HG03097 (cell line): Measurements from ENCODE around the gene MYL4.

Experiments
- ATAC-seq: cut with Tn5 transposase; IDR thresholded peaks from one replicate; pipeline ENCODE4 v1.9.1; 2021; ENCODE audit not compliant: unreplicated experiment, low FRiP score

The MYL4 gene

DNA sequence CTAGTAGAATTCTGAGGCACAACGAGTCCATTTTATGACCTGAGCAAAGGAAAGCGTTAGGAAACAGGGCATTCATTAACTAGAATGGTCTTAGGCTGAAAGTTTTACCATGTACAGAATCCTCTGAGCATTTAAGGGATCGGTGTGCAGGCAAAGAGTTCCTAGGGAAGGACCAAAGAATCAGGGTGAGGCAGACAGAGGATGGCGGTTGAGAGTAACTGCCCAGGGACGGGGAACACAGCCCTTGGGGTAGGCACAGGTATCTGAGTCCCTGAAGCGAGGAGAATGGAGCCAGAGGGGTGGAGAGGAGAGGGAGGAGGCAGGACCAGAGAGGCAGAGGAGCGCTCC lies 30.4 kb downstream of the MYL4 start:
- no peak for ATAC-seq

- no peak for ATAC-seq
Observed at GRCh38 chr17:47239967-47240651, 31.0 kb downstream of the MYL4 start.

GRCh38 chr17:47240806-47241205 lies 31.7 kb downstream of the MYL4 start:
- ATAC-seq, result no peak

- ATAC-seq, result no peak
Observed at GRCh38 chr17:47242648-47243047, 33.5 kb downstream of the MYL4 start.

DNA sequence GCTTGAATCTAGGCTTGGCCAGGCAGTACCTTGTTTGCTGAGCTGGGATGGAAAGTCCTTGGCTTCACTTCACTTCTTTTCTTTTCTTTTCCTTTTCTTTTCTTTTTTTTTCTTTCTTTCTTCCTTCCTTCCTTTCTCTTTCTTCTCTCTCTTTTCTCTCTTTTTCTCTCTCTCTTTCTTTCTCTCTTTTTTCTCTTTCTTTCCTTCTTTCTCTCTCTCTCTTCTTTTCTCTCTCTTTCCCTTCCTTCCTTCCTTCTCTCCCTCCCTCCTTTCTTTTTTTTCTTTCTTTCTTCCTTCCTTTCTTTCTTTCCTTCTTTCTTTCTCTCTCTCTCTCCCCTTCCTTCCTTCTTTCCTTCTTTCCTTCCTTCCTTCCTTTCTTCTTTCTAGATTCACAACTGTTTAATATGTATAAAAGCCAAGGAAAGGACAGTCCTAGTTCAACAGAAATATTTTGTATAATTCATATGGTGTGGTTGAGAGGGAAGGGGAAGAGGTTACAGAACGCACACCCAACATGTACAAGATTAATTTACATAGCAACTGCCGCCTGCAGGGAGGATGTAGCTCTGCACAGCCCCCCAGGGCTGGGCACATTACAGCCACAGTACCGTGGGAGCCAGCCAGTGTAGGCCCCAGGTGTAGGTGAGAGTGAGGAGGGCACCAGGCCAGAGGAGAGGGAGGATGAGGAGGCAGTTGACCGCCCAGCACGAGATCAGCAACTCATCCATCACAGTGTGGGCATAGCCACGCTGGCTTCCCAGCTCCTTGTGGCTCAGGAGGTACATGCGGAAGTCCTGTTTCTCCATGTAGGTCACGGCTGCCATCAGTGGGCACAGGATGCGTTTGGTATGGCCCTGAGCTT lies 34.8 kb downstream of the MYL4 start:
- no peak for ATAC-seq

- no peak for ATAC-seq
Observed at GRCh38 chr17:47244697-47245096, 35.5 kb downstream of the MYL4 start.

DNA sequence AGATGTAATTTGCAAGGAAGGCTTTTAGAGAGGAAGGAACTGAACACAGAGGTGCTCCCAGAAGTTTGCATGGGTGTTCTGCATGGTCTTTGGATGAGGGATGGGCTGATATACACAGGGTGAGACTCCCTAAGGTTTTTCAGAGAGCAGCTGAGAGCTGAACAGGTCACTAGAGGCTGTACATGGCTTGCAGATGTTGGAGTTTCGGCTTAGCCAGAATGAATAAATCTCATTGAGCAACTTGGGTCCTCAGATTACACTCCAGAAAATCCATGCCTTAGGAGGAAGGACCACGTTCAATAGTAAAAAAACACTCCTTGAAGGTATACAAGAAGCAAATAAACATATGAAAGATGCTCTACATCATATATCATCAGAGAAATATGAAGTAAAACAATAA lies 37.0 kb downstream of the MYL4 start:
- ATAC-seq, result no peak

DNA sequence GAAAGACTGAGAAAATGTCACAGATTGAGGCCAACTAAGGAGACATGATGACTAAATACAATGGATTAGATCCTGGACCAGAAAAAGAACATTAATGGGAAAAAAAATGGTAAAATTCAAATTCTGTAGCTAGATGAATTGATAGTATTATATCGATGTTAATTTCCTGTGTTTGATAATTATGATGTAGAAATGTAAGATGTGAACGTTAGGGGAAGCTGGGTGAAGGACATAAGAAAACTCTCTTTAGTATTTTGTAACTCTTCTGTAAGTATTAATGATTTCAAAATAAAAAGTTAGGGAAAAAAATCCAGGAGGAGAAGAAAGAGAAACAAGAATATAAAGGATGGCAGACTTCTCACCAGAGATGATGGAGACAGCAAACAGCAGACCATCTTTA lies 41.7 kb downstream of the MYL4 start:
- ATAC-seq, result no peak

DNA sequence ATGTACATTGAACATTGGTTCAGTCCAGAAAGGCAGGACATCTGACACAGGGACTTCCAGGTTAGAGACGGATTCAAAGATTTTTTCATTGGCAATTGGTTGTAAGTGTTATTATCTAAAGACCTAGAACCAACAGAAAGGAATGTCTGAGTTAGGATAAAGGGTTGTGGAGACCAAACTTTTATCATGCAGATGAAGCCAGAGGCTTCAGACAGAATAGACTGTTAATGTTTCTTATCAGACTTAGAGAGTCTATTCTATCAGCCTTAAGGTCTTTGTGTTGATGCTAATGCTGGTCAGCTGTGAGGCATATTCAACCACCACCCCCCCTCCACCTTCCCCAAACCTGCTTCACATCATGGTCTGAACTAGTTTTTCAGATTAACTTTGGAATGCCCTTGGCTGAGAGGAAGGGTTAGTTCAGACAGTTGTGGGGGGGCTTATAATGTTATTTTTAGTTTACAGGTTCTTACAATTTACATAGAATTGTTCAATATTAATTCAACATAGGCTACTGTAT lies 42.3 kb downstream of the MYL4 start:
- no peak for ATAC-seq

- ATAC-seq, result no peak
Observed at GRCh38 chr17:47252209-47252608, 43.1 kb downstream of the MYL4 start.

DNA sequence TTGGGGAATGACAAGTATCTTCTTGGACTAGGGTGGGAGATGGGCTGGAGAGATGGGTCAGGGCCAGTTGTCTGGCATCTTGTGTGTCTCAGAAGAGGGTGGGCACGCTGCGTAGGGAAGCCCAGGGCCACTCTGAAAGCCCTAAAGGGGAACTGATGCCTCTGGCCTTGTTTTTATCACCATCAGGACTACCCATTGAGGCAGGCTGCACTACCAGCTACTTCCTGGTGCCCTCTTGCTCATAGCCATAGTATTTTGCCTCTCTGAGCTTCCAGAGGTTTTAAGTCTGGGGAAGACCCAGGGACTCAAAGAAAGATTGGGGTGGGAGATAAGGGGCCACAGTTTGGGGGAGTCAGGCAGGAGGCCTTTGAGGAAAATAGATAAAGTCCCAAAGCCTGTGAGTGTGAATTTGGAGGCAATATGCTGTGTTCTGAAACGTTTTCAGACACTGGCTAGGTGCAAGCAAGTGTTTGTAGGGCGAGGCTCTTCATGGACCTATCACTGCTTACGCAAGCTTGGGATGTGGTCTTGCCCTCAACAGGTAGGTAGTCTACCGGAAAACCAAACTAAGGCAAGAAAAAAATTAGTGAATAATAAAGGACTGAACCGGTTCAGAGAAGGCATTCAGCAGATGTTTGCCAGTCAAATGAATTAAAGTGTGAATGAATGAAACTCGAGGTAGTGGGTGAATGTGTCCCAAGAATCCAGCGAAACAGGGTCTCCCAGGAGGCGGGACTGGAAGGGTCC lies 43.8 kb downstream of the MYL4 start:
- no peak for ATAC-seq

- peak; percentile 67 for ATAC-seq
Observed at GRCh38 chr17:47253541-47254402, 44.6 kb downstream of the MYL4 start, which contains the start of gene ITGB3. TSS of gene ITGB3 (plus strand) at chr17:47253827. CDS start at chr17:47253862, 35 bp downstream.

GRCh38 chr17:47254403-47254943 lies 45.3 kb downstream of the MYL4 start:
- no peak for ATAC-seq

DNA sequence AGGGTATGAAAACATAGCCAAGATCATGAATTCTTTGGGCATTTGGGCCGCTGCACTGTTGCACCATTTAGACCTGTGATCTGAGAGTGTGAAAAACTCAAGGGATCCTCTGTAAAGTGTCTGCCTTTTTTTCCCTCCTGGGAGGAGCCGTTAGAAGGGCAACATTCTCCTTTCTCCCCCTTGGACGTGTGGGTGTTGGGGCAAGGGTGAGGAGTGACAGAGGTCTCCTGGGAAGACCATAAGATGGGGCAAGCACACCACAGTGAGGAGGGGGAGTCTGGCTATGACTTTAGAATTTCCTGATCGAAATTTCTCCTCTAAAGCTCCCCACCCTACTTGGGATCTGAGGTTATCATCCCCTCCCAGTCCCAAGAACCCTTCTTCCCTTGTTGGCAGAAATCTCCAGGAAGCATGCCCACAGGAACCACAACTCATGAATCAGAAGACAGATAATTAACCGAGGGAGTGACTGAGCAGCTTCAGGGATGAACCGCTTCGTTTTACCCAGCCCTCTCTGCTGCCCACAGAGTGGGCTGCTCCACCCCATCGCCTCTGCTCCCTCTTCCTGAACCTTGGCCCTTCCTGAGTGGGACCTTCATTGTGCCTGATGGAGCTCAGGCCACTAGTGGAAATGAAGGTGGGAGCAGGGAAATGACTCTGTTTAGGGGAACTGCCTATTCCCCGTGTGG lies 48.6 kb downstream of the MYL4 start:
- ATAC-seq, result no peak

DNA sequence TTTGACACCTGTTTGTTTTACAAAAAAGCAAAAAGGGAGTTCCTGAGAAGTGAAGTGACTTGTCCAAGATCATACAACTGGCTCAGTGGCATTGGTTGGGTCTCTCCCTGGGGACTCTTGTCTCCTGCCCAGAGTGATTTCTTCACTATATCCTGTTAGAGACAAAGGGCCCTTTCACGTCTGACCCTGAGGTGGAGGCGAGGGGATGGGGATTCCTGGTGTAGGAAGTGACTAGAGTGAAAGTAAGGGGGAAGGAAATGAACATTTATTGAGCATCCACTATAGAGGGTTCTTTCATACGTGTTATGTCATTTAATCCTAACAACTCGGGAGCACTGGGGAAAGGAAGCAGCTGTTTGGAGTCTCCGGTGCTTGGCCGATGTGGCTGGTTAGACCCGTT lies 53.4 kb downstream of the MYL4 start:
- no peak for ATAC-seq

- ATAC-seq, result no peak
Observed at GRCh38 chr17:47264166-47264565, 55.0 kb downstream of the MYL4 start.

GRCh38 chr17:47265983-47266541 lies 56.9 kb downstream of the MYL4 start:
- ATAC-seq, result no peak

- ATAC-seq, result no peak
Observed at GRCh38 chr17:47266782-47267181, 57.6 kb downstream of the MYL4 start.

- no peak for ATAC-seq
Observed at GRCh38 chr17:47267354-47267828, 58.2 kb downstream of the MYL4 start.
